ENCODE data around the gene BRD8. TPM values are rescaled to one million over a fixed set of nuclear protein-coding genes. Genes with fewer than 3 reads are reported as not detected.

Gene BRD8
- total RNA-seq, 1 donor from 2014 or later, result 33.1 TPM

DNA sequence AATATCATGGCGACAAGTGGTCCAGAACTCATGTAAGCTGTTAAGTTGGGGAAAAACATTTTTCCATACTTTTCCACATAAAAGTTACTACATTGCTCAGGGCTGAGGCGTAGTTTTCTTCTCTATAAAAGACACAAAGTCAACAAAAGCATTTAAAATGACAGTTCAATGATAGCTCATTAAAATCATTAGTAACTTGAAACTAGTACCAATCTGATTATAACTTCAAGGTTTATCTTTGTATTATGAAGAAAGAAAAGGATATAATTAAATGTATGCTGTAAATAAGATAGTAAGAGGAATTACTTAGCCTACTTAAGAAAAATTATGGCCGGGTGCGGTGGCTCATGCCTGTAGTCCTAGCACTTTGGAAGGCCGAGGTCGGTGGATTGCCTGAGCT is 49.1 kb downstream of the BRD8 start:
- TF ChIP-seq, protein P1, sequence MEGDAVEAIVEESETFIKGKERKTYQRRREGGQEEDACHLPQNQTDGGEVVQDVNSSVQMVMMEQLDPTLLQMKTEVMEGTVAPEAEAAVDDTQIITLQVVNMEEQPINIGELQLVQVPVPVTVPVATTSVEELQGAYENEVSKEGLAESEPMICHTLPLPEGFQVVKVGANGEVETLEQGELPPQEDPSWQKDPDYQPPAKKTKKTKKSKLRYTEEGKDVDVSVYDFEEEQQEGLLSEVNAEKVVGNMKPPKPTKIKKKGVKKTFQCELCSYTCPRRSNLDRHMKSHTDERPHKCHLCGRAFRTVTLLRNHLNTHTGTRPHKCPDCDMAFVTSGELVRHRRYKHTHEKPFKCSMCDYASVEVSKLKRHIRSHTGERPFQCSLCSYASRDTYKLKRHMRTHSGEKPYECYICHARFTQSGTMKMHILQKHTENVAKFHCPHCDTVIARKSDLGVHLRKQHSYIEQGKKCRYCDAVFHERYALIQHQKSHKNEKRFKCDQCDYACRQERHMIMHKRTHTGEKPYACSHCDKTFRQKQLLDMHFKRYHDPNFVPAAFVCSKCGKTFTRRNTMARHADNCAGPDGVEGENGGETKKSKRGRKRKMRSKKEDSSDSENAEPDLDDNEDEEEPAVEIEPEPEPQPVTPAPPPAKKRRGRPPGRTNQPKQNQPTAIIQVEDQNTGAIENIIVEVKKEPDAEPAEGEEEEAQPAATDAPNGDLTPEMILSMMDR (IDR thresholded peaks at IDR 0.05), result no peak
- H3K27me3 Mint-ChIP-seq (ENCODE audit: low read depth), result peaks cover 4% of the 10 kb centered on the region
- H3K36me3 Mint-ChIP-seq (ENCODE audit: low read depth), result no peaks in the 10 kb centered on the region
- H3K4me1 Mint-ChIP-seq (ENCODE audit: low read depth), result peaks cover 5% of the 10 kb centered on the region
- H3K9me3 Mint-ChIP-seq (ENCODE audit: low read depth), result no peaks in the 10 kb centered on the region
- H3K4me3 Mint-ChIP-seq (ENCODE audit: unreplicated experiment), result no peak overlapping the region
- no peak for DNase-seq (ENCODE audit: low spot score)
- no peak overlapping the region for H3K27ac Mint-ChIP-seq (ENCODE audit: unreplicated experiment)

DNA sequence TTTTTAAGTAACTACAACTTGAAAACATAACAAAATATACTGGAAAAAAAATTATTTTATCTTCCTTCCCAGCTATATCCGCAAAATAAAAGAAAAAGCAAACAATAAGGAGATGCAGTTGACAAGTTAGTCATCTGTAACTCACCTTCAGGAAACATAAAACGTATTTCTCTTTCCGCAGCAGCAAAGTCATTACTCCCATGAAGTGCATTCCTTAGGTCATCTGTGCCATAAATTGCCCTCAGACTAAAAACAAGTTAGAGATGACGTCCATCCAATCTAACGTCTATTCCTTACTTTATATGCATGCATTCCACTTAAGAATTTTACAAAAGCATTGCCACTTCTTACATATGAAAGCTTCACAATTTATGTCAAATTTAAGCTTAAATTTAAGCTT is 50.1 kb downstream of the BRD8 start:
- TF ChIP-seq, protein P1 (IDR thresholded peaks at IDR 0.05), result no peak
- Mint-ChIP-seq H3K4me1 (ENCODE audit: low read depth) (peaks cover 1% of the 10 kb centered on the region), H3K9me3 (ENCODE audit: low read depth) (no peaks in the 10 kb centered on the region), H3K27me3 (ENCODE audit: low read depth) (peaks cover 4% of the 10 kb centered on the region), H3K27ac (ENCODE audit: unreplicated experiment) (no peak overlapping the region), H3K4me3 (ENCODE audit: unreplicated experiment) (no peak overlapping the region), H3K36me3 (ENCODE audit: low read depth) (no peaks in the 10 kb centered on the region)
- DNase-seq (ENCODE audit: low spot score), result no peak

DNA sequence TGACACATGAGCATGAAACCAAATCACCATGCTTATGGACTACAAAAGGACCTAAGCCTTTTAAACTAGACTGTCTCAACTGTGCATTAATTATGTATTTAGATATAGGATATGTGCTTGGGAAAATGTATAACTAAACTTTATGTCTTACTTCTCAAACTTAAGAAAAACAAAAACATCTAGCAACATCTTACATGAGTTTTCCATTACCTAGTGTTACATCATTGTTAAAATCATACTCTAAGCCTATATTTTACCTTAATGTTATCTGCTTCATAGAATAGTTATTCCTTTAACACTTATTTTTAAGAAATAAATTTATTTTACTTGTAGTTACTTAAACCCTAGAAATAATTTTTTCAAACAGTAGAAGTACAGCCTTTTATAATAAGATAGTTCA is 63.2 kb downstream of the BRD8 start:
- H3K27ac Mint-ChIP-seq (ENCODE audit: unreplicated experiment), result no peak overlapping the region

DNA sequence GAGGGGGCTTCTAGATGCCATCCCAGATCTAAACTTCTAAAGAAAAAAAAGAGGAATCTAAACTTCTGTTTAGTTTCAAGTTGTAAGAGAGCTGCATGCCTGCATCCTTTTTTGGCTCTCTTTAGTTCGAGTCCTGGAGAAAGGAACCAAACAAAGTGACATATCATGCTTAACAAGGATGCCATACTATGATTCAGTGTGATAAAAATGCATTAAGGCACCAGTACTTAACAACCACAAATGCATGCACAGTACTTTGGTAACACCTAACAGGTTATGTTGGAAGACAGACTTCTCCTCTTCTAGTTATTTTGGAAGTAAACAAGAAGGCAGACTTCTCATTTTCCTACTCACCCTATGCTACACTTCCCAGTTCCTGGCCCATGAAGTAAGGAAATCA is 66.5 kb downstream of the BRD8 start:
- H3K27me3 Mint-ChIP-seq (ENCODE audit: low read depth), result peaks cover 4% of the 10 kb centered on the region
- no peak for DNase-seq (ENCODE audit: low spot score)
- H3K4me3 Mint-ChIP-seq (ENCODE audit: unreplicated experiment), result no peak overlapping the region
- H3K36me3 Mint-ChIP-seq (ENCODE audit: low read depth), result no peaks in the 10 kb centered on the region
- H3K27ac Mint-ChIP-seq (ENCODE audit: unreplicated experiment), result no peak overlapping the region
- no peaks in the 10 kb centered on the region for H3K9me3 Mint-ChIP-seq (ENCODE audit: low read depth)
- TF ChIP-seq, protein P1 (IDR thresholded peaks at IDR 0.05), result no peak
- H3K4me1 Mint-ChIP-seq (ENCODE audit: low read depth), result peaks cover 7% of the 10 kb centered on the region

More for the DNA sequence above, 63.2 kb downstream of the BRD8 start:
- no peaks in the 10 kb centered on the region for H3K9me3 Mint-ChIP-seq (ENCODE audit: low read depth)
- H3K4me3 Mint-ChIP-seq (ENCODE audit: unreplicated experiment), result no peak overlapping the region
- DNase-seq (ENCODE audit: low spot score), result no peak
- peaks cover 7% of the 10 kb centered on the region for H3K4me1 Mint-ChIP-seq (ENCODE audit: low read depth)
- peaks cover 2% of the 10 kb centered on the region for H3K27me3 Mint-ChIP-seq (ENCODE audit: low read depth)
- no peaks in the 10 kb centered on the region for H3K36me3 Mint-ChIP-seq (ENCODE audit: low read depth)
- TF ChIP-seq, protein P1 (IDR thresholded peaks at IDR 0.05), result no peak

DNA sequence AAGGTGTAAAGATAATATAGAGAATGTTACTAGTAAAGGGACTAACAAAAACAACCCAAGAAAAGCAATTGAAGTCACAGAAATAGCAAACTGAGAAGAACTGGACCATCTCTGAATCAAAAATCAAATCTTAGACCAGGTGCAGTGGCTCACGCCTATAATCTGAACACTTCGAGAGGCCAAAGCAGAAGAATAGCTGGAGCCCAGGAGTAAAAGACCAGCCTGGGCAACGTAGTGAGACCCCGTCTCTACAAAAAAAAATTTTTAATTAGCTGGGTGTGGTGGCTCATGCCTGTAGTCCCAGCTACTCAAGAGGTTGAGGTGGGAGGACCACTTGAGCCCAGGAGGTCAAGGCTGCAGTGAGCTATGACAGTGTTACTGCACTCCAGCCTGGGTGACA is 67.2 kb downstream of the BRD8 start:
- peaks cover 4% of the 10 kb centered on the region for H3K27me3 Mint-ChIP-seq (ENCODE audit: low read depth)
- H3K36me3 Mint-ChIP-seq (ENCODE audit: low read depth), result no peaks in the 10 kb centered on the region
- no peak overlapping the region for H3K4me3 Mint-ChIP-seq (ENCODE audit: unreplicated experiment)
- TF ChIP-seq, protein P1 (IDR thresholded peaks at IDR 0.05), result no peak
- no peak for DNase-seq (ENCODE audit: low spot score)
- H3K27ac Mint-ChIP-seq (ENCODE audit: unreplicated experiment), result no peak overlapping the region
- H3K9me3 Mint-ChIP-seq (ENCODE audit: low read depth), result no peaks in the 10 kb centered on the region
- H3K4me1 Mint-ChIP-seq (ENCODE audit: low read depth), result peaks cover 7% of the 10 kb centered on the region

All from chondrocyte (in vitro differentiated cells).